ENCODE measurements around the gene LARGE1.

The LARGE1 gene

DNA sequence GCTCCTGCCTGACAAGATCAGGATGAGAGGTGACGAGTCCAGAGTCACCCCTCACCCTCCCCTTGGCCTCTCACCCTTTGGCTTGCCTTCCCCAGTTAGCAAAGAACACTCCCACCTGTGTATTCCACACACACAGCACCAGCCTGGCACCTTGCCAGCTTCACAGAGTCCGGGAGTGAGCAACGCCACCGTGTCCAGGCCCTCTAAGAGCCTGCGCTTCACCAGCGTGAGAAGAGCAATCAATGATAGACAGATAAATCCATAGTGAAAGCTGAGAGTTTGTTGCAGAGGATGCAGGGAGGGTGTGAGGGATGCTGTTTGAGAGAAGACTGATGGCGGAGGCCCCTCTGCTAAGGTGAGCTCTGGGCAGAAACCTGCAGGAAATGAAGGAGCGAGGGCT lies 404.5 kb downstream of the LARGE1 start:
- H3K27me3 ChIP-seq (ENCODE audit: low read depth, low read length): no peaks in the 10 kb centered on the region
- H3K4me1 ChIP-seq (ENCODE audit: control insufficient read depth in 1 of 2, insufficient read depth in 2 of 2, low read length in 2 of 2): peaks cover 3 to 21% of the 10 kb centered on the region in 2 donors
- H3K36me3 ChIP-seq (ENCODE audit: control insufficient read depth in 1 of 2, insufficient read depth in 2 of 2, low read length in 2 of 2): no peaks in the 10 kb centered on the region
- no peak overlapping the region for H3K4me3 ChIP-seq (ENCODE audit: low read depth in 1 of 2, low read length in 2 of 2)
- no peak overlapping the region for H3K27ac ChIP-seq (ENCODE audit: low read length)
- H3K9me3 ChIP-seq (ENCODE audit: control insufficient read depth in 1 of 2, low read length in 2 of 2): no peaks in the 10 kb centered on the region

DNA sequence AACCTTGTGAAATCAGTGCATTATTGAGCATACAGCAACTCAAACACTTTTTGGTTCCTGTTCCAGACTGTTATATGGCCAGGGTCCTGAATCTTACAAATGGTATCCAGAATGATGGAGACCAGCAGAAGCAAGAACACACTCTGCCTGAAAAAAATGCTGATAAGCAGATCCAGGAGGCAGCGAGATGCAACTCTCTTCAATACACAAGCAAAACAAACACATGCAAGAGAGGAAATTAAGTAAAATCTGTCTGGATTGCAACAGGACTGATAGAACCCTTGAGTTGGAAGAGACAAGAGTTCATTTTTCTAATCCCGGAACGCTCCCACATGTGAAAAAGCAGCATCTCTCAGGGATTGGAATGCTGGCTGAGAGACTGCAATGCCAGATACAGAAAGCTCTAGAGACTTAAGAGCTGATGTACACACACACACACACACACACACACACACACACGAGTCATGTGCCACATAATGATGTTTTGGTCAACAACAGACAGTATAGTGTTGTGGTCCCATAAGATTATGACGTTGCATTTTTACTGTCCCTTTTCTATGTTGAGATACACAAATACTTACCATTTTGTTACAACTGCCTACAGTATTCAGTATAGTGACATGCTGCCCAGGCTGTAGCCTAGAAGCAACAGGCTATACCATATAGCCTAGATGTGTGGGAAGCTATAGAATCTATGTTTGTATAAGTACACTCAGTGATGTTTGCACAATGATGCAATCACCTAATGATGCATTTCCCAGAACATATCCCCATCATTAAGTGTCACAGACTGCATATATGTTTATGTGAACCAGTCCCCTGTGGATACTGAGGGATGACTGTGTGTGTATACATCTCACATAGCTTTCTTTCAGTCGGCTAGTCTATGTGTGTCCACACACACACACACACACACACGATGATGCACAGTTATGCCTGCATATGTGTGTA lies 406.6 kb downstream of the LARGE1 start:
- Histone ChIP-seq H3K4me1 (ENCODE audit: control insufficient read depth in 1 of 2, insufficient read depth in 2 of 2, low read length in 2 of 2) (peaks cover 3 to 18% of the 10 kb centered on the region in 2 donors), H3K27me3 (ENCODE audit: low read depth, low read length) (no peaks in the 10 kb centered on the region), H3K27ac (ENCODE audit: low read length) (no peak overlapping the region), H3K36me3 (ENCODE audit: control insufficient read depth in 1 of 2, insufficient read depth in 2 of 2, low read length in 2 of 2) (no peaks in the 10 kb centered on the region), H3K9me3 (ENCODE audit: control insufficient read depth in 1 of 2, low read length in 2 of 2) (no peaks in the 10 kb centered on the region), H3K4me3 (ENCODE audit: low read depth in 1 of 2, low read length in 2 of 2) (no peak overlapping the region)

DNA sequence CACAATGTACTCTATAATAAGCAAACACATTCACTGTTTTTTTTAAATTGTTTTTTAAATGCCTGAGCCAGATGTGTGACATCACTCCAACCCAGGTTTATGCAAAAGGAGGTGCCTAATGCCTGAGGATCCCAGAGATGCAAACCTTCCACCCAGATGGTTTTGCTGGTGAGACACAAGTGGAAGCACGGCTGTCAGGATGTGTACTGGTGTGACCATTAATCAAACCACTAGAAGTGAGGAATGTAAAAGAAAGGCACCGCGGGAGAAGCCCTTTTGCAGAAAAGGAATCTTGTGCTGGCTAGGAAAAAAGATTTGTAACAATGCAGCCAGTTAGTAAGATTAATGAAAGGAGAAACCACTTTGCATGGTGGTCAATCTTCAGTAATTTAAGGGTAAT lies 407.4 kb downstream of the LARGE1 start:
- Histone ChIP-seq H3K9me3 (ENCODE audit: control insufficient read depth in 1 of 2, low read length in 2 of 2) (no peaks in the 10 kb centered on the region), H3K4me1 (ENCODE audit: control insufficient read depth in 1 of 2, insufficient read depth in 2 of 2, low read length in 2 of 2) (peaks cover 3 to 13% of the 10 kb centered on the region in 2 donors), H3K27ac (ENCODE audit: low read length) (no peak overlapping the region), H3K27me3 (ENCODE audit: low read depth, low read length) (no peaks in the 10 kb centered on the region), H3K4me3 (ENCODE audit: low read depth in 1 of 2, low read length in 2 of 2) (no peak overlapping the region), H3K36me3 (ENCODE audit: control insufficient read depth in 1 of 2, insufficient read depth in 2 of 2, low read length in 2 of 2) (no peaks in the 10 kb centered on the region)

DNA sequence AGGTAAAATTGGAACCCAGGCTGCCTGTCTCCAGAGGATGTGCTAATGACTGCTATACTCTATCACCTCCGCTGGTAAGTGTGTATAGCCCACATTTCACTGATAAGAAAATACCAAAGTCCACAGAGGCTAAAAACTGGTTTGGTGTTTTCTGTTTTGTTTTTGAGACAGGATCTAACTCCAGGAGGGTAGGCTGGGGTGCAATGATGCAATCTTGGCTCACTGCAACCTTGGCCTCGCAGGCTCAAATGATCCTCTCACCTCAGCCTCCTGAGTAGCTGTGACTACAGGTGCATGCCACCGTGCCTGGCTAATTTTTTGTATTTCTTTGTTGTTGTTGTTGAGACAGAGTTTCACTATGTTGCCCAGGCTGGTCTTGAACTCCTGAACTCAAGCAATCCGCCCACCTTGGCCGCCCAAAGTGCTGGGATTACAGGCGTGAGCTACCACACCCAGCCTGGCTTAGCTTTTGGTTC lies 409.8 kb downstream of the LARGE1 start:
- Histone ChIP-seq H3K9me3 (ENCODE audit: control insufficient read depth in 1 of 2, low read length in 2 of 2) (no peaks in the 10 kb centered on the region), H3K4me3 (ENCODE audit: low read depth in 1 of 2, low read length in 2 of 2) (no peak overlapping the region), H3K27ac (ENCODE audit: low read length) (no peak overlapping the region), H3K4me1 (ENCODE audit: control insufficient read depth in 1 of 2, insufficient read depth in 2 of 2, low read length in 2 of 2) (peaks cover 3 to 19% of the 10 kb centered on the region in 2 donors), H3K27me3 (ENCODE audit: low read depth, low read length) (no peaks in the 10 kb centered on the region), H3K36me3 (ENCODE audit: control insufficient read depth in 1 of 2, insufficient read depth in 2 of 2, low read length in 2 of 2) (no peaks in the 10 kb centered on the region)

DNA sequence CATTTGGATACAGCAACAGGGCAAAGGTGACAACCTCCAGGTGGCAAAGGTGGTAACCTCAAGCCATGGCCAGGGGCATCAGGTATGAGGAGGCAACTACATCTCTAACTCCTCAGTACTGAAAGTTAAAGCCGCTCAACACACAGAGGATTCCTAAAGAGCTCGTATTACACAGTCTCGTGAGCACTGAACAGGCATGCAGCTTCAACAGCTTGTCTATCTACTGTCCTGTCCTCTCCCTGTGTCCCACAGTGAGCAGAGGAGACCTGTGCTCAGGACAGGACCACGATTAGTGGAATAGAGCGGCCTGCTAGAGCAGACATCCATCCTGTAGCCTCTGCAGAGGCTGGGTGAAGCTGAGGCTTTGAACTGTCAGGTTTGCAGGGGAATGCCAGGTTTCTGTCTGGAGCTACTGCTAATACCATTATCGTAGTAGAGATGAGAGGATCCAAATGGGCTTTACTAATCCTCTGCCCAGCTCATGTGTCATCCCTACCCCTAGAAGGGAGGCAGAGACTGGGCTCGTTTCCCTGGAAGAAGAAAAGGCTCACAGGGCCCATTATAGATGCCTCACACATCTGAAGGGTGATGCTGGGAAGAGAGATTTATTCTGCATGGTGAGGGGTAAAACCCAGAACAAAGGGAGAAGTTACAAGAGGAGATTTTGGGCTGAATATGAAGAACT lies 415.2 kb downstream of the LARGE1 start:
- Histone ChIP-seq H3K27me3 (ENCODE audit: low read depth, low read length) (no peaks in the 10 kb centered on the region), H3K36me3 (ENCODE audit: control insufficient read depth in 1 of 2, insufficient read depth in 2 of 2, low read length in 2 of 2) (no peaks in the 10 kb centered on the region), H3K4me3 (ENCODE audit: low read depth in 1 of 2, low read length in 2 of 2) (no peak overlapping the region), H3K27ac (ENCODE audit: low read length) (no peak overlapping the region), H3K9me3 (ENCODE audit: control insufficient read depth in 1 of 2, low read length in 2 of 2) (no peaks in the 10 kb centered on the region), H3K4me1 (ENCODE audit: control insufficient read depth in 1 of 2, insufficient read depth in 2 of 2, low read length in 2 of 2) (peaks cover 0 to 20% of the 10 kb centered on the region in 2 donors)

DNA sequence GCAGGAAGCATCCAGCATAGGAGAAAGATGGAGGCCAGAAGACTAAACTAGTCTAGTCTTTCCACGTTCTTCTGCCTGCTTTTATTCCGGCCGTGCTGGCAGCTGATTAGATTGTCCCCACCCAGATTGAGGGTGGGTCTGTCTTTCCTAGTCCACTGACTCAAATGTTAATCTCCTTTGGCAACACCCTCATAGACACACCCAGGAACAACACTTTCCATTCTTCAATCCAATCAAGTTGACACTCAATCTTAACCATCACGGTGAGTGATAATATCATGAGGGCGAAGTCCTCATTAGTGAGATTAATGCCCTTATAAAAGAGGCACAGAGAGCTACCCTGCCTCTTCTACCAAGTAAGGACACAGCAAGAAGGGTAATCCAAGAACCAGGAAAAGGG lies 424.2 kb downstream of the LARGE1 start:
- Histone ChIP-seq H3K36me3 (ENCODE audit: control insufficient read depth in 1 of 2, insufficient read depth in 2 of 2, low read length in 2 of 2) (no peaks in the 10 kb centered on the region), H3K27me3 (ENCODE audit: low read depth, low read length) (no peaks in the 10 kb centered on the region), H3K9me3 (ENCODE audit: control insufficient read depth in 1 of 2, low read length in 2 of 2) (no peaks in the 10 kb centered on the region)

DNA sequence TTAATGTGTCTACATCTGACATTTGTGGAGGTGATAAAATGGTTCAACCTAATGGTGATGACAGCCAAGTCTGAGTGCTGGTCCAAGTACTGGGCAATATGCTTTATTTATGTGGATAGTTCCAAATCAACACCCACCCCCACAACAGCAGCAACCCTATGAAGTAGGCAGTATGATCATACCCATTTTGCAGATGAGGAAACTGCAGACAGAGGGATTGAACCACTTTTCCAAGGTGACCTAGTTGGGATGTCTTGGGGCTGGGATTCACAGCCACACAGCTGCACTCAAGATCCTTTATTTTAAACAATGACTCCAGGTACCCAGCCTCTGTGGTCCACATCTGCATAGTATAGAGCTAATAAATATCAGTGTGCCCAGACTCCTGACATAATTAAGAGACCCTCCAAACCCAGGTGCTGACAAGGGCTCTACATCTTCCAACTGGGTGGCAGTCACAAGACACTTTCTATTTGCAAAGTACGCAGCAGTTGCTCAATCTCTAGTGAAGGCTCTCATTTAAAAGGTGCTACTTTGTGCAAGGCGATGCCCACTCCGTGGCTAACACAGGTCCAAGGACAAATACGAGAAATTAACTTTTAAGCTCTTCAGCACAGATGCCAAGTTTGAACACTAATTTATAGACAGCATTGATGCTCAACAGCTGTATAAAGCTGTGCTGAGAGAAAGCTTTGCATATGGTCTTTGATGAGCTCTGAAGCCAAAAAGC lies 426.6 kb downstream of the LARGE1 start:
- no peak overlapping the region for H3K27ac ChIP-seq (ENCODE audit: low read length)
- H3K4me3 ChIP-seq (ENCODE audit: low read depth in 1 of 2, low read length in 2 of 2): no peak overlapping the region
- H3K27me3 ChIP-seq (ENCODE audit: low read depth, low read length): no peaks in the 10 kb centered on the region
- H3K9me3 ChIP-seq (ENCODE audit: control insufficient read depth in 1 of 2, low read length in 2 of 2): no peaks in the 10 kb centered on the region
- H3K36me3 ChIP-seq (ENCODE audit: control insufficient read depth in 1 of 2, insufficient read depth in 2 of 2, low read length in 2 of 2): no peaks in the 10 kb centered on the region
- H3K4me1 ChIP-seq (ENCODE audit: control insufficient read depth in 1 of 2, insufficient read depth in 2 of 2, low read length in 2 of 2): peaks cover 0 to 5% of the 10 kb centered on the region in 2 donors

More for the DNA sequence above, 424.2 kb downstream of the LARGE1 start:
- Histone ChIP-seq H3K4me1 (ENCODE audit: control insufficient read depth in 1 of 2, insufficient read depth in 2 of 2, low read length in 2 of 2) (peaks cover 0 to 5% of the 10 kb centered on the region in 2 donors), H3K4me3 (ENCODE audit: low read depth in 1 of 2, low read length in 2 of 2) (no peak overlapping the region), H3K27ac (ENCODE audit: low read length) (no peak overlapping the region)

DNA sequence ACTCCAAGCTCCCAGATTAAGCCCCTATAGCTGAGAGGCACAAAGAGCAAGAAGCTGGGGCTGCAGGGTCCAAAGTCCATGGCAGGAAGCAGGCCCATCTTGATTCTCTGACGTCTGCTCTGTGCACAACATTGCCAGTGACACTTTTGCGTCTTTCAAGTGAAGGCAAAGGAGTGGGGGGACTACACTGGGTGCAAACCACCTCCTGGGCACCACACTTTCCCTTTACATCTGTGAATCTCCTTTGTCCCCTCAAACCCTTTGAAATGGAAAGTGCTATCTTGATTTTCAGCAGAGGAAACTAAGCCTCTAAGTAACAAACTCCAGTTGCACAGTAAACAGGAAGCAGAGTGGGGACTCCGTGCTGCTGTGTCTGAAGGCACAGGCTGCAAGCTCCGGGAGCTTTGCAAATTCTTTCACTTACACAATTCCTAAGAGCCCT lies 428.0 kb downstream of the LARGE1 start:
- peaks cover 0 to 4% of the 10 kb centered on the region in 2 donors for H3K4me1 ChIP-seq (ENCODE audit: control insufficient read depth in 1 of 2, insufficient read depth in 2 of 2, low read length in 2 of 2)
- H3K27me3 ChIP-seq (ENCODE audit: low read depth, low read length): no peaks in the 10 kb centered on the region
- H3K9me3 ChIP-seq (ENCODE audit: control insufficient read depth in 1 of 2, low read length in 2 of 2): no peaks in the 10 kb centered on the region
- H3K4me3 ChIP-seq (ENCODE audit: low read depth in 1 of 2, low read length in 2 of 2): no peak overlapping the region
- H3K27ac ChIP-seq (ENCODE audit: low read length): no peak overlapping the region
- no peaks in the 10 kb centered on the region for H3K36me3 ChIP-seq (ENCODE audit: control insufficient read depth in 1 of 2, insufficient read depth in 2 of 2, low read length in 2 of 2)

DNA sequence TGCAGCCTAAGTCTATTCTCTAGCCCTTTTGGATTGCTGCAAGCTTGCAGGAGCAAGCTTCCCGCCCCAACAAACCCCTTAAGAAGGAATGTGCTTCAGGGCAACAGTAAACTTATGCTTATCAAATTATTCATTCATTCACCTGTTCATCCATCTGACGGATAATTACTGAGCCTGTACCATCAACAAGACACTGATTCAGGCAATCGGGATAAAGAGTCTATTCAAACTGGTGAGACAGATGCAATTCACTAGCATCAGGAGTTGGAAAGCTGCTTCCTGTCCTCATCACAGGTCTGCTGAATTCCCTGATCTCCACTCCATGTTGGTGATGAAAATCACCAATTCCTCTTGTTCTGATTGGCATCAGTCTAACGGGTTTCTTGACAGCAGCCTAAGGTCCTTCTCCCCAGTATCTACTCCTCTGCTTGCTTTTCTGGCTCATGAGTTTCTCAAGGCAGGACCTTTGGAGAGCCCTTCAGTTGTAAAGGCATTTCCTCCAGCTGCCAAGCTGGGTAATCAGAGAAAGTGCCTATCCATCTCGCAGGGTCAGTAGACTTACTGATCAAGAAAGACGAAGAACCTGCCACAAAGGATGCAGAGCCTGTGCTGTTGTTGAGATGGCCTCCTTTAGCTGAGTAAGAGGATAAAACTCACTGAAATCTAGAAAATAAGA lies 433.1 kb downstream of the LARGE1 start:
- Histone ChIP-seq H3K4me3 (ENCODE audit: low read depth in 1 of 2, low read length in 2 of 2) (no peak overlapping the region), H3K36me3 (ENCODE audit: control insufficient read depth in 1 of 2, insufficient read depth in 2 of 2, low read length in 2 of 2) (no peaks in the 10 kb centered on the region), H3K27me3 (ENCODE audit: low read depth, low read length) (no peaks in the 10 kb centered on the region), H3K27ac (ENCODE audit: low read length) (no peak overlapping the region), H3K9me3 (ENCODE audit: control insufficient read depth in 1 of 2, low read length in 2 of 2) (no peaks in the 10 kb centered on the region), H3K4me1 (ENCODE audit: control insufficient read depth in 1 of 2, insufficient read depth in 2 of 2, low read length in 2 of 2) (no peaks in the 10 kb centered on the region)

DNA sequence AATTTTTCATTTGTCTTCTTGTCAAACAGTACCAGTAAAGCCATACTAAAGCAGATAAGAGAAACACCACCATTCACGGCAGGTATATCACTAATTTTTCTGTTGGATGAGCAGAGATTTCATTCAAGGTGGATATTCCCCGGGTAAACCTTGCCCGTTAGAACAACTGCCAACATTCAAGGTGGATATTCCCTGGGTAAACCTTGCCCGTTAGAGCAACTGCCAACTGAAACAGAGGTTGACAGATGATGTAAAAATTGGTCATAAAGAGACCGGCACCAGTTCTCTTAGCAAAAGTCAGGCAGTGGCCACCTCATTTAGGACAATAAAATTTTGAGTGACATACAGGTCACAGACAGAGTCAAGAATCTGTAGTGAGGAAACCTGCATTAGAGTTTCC lies 438.7 kb downstream of the LARGE1 start:
- Histone ChIP-seq H3K27me3 (ENCODE audit: low read depth, low read length) (no peaks in the 10 kb centered on the region), H3K4me1 (ENCODE audit: control insufficient read depth in 1 of 2, insufficient read depth in 2 of 2, low read length in 2 of 2) (peaks cover 0 to 10% of the 10 kb centered on the region in 2 donors), H3K36me3 (ENCODE audit: control insufficient read depth in 1 of 2, insufficient read depth in 2 of 2, low read length in 2 of 2) (no peaks in the 10 kb centered on the region), H3K9me3 (ENCODE audit: control insufficient read depth in 1 of 2, low read length in 2 of 2) (no peaks in the 10 kb centered on the region), H3K4me3 (ENCODE audit: low read depth in 1 of 2, low read length in 2 of 2) (no peak overlapping the region), H3K27ac (ENCODE audit: low read length) (no peak overlapping the region)
